Keratinocyte (primary cell): ENCODE results near the gene GFAP.

Source experiments
- EZH2 ChIP-seq: IDR thresholded peaks from one replicate; pipeline ENCODE4 v1.6.1; 2012; ENCODE audit warnings: inconsistent platforms, mild to moderate bottlenecking, low read length, moderate library complexity
- TF ChIP-seq, protein P1 (sequence below), 3 experiments: IDR thresholded peaks in 1 of 3; conservative IDR thresholded peaks in 1 of 3; optimal IDR thresholded peaks in 1 of 3; 2 replicates in 2 of 3; 3 replicates in 1 of 3; pipeline versions ENCODE3 to v1.5.1; 2011; ENCODE audit warnings: low read length in 3 of 3, mild to moderate bottlenecking in 3 of 3, moderate library complexity in 2 of 3, control low read depth in 1 of 3, inconsistent platforms in 1 of 3; ENCODE audit not compliant: insufficient read depth in 2 of 3; ENCODE audit errors: extremely low read depth in 1 of 3

DNA sequence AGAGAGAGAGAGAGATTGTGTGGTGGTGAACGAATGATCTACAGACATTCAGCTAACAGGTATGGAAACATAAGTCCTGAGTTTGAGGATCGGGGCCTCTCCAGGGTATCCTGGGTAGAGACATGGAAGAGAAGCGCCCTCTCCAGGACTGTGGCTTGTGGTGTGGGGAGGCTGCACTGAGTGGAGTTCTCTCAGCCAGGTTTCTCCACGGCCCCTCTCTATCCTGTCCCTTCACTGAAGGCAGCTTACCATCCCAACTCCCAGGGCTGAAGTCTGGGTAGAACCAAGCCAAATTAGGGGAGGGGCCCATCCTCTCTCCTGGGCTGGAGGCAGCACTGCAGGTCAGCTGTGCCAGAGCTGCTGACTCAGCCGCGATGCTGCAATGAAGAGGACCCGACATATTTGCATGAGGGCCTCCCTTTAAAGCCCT lies 46.6 kb upstream of the GFAP start:
- TF ChIP-seq, protein P1, sequence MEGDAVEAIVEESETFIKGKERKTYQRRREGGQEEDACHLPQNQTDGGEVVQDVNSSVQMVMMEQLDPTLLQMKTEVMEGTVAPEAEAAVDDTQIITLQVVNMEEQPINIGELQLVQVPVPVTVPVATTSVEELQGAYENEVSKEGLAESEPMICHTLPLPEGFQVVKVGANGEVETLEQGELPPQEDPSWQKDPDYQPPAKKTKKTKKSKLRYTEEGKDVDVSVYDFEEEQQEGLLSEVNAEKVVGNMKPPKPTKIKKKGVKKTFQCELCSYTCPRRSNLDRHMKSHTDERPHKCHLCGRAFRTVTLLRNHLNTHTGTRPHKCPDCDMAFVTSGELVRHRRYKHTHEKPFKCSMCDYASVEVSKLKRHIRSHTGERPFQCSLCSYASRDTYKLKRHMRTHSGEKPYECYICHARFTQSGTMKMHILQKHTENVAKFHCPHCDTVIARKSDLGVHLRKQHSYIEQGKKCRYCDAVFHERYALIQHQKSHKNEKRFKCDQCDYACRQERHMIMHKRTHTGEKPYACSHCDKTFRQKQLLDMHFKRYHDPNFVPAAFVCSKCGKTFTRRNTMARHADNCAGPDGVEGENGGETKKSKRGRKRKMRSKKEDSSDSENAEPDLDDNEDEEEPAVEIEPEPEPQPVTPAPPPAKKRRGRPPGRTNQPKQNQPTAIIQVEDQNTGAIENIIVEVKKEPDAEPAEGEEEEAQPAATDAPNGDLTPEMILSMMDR (optimal IDR thresholded peaks at IDR 0.05 in 1 of 3, IDR thresholded peaks at IDR 0.05 in 1 of 3, conservative IDR thresholded peaks at IDR 0.05 in 1 of 3; ENCODE audit: extremely low read depth in 1 of 3, insufficient read depth in 2 of 3, low read length in 3 of 3), result peak in 1 of 3 experiments; percentile 33
- TF ChIP-seq EZH2, result no peak
